ENCODE measurements around the gene ALG1L2.
"Not testable (repeated sequence)": the region's sequence is repeated elsewhere in the genome, so short reads cannot be mapped to it uniquely, and the experiment has no call there.

ALG1L2 gene

DNA sequence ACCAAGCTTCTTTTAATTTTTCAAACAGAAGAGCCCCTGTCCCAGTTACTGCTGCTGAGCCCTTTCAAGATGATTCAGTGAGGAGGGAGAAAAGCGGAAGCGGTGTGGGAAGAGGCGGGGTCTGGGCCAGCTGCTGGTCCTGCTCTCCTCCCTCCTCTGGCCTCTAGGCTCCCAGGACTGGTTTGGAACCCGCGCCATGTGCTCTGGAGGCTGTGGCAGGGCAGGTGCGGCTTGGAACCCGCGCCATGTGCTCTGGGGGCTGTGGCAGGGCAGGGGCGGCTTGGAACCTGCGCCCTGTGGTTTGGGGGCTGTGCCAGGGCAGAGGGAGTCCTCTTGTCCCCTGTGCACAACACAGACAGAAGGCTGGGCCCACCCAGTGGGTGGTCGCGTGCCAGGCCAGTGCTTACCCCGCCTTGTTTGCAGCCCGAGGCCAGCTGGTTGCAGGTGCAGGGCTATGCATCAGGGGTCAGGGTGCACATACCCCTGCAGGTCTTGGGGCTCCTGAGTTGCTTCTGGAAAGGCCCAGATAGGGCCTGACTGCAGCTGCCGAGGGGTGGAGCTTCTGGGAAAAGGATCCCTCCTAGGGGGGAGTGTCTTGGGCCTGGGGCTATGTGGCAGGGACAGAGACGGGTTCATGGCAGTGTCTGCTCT is 12.2 kb downstream of the ALG1L2 start:
- DNase-seq (ENCODE audit: low spot score) = peak; percentile 24

DNA sequence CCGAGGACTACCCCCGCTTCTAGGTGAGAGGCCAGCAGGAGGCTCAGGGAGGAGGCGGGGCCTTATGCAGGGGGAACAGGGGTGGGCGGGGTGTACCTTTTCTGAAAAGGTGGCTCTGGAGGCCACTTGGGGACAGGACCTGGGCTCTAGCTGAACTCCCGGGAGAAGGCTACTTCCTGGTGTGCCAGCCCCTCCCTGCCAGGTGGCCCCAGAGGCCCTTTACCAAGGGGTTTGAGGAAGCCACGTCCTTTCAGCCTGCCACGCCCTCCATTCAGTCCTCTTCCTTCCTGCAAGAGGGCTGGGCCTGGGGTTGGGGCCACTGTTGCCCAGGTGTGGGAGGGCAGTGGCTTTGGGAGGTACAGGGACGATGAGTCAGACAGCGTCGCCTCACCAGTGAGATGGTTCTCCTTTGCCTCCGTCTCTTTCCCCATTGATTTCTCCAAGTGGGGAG is 12.9 kb downstream of the ALG1L2 start:
- DNase-seq (ENCODE audit: low spot score) = peak; percentile 39

DNA sequence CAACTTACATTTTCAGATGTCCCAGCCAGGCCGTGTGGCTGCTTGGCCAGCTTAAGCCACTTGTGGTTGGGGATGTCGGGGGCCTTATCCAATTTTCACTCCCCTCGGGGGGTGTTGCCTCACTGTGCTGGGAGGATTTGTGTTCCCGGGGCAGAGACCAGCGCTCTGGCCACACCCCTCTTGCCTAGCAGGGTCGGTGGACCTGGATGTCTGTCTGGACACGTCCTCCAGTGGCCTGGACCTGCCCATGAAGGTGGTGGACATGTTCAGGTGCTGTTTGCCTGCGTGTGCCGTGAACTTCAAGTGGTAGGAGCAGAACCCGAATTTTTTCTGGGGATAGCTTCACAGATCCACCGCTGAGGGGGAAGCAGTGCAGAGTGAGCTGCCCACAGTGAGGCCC is 14.2 kb downstream of the ALG1L2 start:
- DNase-seq (ENCODE audit: low spot score) = not testable (repeated sequence)

DNA sequence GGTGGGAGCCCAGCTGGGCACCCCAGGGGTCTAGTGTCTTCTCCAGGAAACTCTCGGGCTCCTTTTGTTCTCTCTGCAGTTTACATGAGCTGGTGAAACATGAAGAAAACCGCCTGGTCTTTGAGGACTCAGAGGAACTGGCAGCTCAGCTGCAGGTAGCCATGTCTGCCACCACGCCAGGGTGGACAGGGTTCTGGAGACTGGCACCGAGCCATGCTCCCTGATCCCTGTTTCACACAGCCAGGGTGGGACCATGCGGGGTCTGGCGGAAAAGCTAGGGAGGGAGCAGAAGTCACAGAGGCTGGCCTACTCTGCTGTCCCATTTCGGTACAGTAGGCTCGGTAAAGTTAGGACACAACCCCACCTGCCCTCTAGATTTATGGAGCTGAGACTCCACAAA is 15.5 kb downstream of the ALG1L2 start:
- DNase-seq (ENCODE audit: low spot score) = not testable (repeated sequence)

DNA sequence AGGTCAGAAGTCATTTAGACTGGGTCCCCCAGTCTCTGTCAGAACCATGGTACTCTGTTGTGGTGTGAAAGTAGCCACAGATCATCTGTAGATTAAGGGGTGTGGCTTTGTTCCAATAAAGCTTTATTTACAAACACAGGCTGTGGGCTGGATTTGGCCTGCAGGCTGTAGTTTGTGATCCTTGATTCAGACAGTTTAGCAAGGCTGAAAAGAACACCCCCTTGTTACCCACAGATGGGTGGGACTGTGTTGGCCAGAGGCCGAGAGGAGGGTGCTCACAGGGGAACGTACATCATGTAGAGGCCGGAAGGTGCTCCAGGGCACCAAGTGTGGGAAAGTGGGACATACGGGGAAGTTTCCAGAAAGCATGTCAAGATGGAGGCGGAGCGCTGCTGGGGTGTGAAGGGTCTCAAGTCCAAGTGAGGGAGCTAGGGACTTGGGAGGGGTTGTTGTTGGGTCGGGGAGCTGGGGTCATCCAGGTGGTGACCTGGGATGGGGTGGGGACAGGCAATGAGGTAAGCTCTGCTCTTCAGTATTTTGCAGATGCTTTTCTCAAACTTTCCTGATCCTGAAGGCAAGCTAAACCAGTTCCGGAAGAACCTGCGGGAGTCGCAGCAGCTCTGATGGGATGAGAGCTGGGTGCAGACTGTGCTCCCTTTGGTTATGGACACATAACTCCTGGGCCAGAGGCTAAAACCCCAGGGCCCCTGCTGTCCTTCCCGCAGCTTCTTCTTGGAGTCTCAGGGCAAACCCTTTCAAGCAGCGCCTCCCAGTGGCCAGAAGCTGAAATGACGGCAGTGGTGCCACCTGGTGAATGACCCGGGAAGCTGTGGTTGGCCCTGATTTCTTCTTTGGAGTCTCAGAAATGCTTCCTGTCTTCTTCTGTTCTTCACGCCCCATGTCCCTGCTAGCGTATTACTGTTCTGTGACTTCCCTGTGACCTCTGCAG is 16.3 kb downstream of the ALG1L2 start:
- DNase-seq (ENCODE audit: low spot score) = not testable (repeated sequence)

GRCh38 chr3:130098639-130099385 is 17.2 kb downstream of the ALG1L2 start:
- DNase-seq (ENCODE audit: low spot score) = not testable (repeated sequence)

- DNase-seq (ENCODE audit: low spot score) = not testable (repeated sequence)
These were observed 20.9 kb downstream of the ALG1L2 start for GRCh38 chr3:130102545-130102944.

DNA sequence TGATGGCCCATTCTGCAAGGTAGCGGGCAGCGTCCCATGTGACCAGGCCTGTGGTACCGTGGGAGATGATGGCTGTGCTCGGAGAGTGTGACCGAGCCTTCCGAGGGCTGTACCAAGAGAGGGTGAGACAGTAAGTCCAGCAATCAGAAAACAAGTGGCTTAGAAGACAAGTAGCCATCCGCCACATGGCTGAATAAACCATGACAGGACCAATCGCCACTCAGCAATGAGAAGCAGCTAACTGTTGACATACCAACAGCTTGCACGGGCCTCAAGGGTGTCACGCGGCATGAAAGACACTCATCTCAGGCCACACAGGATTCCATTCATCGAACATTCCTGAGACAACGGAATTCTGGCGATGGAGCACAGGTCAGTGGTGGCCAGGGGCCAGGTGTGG is 22.6 kb downstream of the ALG1L2 start:
- not testable (repeated sequence) for DNase-seq (ENCODE audit: low spot score)

DNA sequence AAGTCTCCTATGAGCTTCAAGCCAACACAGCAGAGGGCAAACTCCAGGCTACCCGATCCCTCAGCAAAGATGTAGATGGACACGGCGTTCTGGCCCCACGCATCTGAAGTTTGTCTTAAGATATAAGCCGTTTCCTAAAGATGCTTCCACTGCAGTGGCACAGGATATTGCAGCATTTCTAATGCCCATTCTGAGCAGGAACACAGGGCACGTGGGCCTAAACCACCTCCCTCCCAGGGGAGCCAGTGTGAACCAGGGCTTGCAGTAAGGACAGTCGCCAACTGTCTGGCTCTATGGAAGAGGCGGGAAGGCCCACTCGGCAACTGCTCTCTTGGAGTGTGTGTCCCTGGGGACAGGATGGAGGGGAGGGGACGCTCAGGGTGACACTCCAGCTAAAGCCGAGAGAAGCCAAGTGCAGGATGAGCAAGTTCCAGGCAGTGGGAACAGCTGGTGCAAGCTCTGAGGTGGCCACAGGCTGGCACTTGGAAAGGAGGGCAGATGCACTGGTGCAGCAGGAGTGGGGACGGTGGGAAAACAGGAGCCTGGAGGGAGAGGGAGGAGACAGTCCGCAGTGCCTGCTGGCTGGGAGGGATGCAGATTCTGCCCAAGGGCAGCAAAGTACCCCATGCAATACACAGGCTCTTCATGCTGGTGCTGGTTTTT is 25.8 kb downstream of the ALG1L2 start:
- not testable (repeated sequence) for DNase-seq (ENCODE audit: low spot score)

DNA sequence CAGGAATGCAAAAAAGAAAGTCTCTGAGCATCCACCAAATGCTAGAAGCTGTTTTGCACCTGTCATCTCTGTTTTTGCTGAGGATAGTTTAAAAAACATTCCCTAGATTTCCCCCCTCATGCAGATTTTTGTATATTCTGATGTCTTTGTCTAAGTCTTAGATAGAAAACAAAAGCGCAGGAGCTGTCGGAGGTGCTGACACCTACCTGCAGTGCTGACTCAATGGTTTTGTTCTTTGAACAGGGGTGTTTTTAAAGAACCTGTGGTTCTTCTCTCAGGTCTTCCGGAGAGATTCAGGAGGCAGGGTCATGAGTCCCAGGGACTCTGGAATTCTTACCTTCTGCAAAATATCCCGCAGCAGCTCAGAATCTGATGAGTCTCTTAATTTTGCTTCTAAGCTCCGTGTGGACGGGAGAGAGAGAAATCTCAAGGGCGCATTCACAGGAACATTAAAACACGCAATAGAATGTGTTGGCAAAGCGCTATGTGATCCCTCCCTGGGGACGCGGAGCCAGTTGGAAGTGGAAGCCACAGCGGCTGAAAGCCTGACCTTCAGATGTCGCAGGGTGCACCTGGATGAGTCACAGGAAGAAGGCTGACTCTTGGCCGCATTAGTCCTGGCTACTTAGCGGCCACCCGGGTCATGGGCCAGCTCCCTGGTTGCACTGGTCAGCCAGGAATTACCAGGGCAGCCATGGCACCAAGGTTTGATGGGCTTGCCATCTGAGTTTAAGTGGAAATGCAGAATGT is 27.4 kb downstream of the ALG1L2 start:
- DNase-seq (ENCODE audit: low spot score) = not testable (repeated sequence)

DNA sequence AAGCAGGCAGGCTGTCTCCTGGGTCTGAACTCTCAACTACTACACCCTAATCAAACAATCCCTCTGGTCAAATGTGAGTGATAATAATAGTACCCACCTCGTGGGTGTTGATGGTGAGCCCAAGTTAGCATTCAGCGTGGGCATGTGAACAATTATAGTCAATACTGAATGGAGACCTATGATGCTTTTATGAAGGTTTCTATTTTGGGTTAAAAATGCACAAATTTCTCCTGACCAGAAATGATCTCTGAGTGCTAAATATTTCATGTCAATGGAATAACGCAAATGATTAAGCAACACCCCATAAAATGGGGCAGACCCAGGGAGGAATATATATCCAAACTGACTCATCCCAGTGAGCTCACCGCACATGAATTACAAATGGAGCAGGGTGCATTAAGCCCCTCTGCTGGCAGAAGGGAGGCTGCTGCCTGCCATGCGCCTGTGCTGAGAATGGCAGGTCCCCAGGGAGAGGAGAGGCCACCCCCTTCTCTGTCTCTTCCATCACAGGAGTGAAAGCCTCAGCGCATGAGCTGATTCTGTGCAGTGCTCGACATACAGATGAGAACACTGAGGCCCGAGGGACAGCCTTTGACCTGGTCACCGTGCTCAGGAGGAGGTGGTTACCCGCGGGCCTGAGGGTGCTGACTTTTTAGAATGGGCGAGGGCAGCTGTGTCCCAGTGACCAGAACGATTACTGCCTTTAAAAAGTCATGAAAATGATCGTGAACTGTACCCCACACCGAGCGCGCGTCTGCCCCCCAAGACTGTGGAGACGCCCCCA is 28.9 kb downstream of the ALG1L2 start:
- DNase-seq (ENCODE audit: low spot score) = not testable (repeated sequence)

GRCh38 chr3:130111185-130111864 is 29.7 kb downstream of the ALG1L2 start:
- DNase-seq (ENCODE audit: low spot score) = peak; percentile 89

DNA sequence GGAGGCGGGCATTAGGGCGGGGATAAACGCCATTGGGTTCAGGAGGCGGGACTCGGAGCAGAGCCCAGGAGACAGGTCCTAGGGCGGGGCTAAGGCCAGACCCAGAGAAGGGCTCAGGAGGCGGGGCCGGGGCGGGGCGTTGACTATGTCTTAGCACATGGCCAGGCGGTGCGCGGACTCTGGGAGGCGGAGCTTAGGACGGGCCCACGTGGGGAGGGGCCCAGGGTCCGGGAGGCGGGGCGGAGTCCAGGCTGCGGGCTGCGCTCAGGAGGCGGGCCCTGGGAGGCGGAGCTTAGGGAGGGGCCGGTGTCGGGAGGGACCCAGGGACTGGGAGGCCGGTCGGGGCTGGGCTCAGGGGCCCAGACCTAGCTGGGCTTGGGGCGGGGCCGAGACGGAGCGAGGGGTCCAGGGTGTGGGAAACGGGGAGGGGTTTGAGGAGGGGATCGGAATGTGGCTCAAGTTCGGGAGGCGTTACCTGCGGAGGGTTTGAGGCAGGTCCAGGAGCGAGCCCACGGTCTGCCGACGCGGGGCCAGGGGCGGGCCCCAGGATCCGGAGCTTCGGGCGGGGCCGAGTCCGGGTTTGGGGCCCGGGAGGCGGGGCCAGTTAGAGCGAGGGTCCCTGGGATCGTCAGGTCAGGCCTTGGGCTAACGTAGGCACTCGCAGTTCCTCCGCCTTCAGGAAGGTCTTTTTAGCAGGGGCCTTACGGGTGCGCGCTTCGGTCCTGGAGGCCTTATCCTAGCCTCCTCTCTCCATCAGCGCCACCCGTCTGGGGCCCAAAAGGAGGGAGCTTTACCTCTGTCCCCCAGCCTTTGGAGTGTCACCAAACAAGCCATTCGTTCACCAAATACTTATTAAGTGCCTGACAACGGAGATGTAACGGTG is 30.5 kb downstream of the ALG1L2 start:
- not testable (repeated sequence) for DNase-seq (ENCODE audit: low spot score)

DNA sequence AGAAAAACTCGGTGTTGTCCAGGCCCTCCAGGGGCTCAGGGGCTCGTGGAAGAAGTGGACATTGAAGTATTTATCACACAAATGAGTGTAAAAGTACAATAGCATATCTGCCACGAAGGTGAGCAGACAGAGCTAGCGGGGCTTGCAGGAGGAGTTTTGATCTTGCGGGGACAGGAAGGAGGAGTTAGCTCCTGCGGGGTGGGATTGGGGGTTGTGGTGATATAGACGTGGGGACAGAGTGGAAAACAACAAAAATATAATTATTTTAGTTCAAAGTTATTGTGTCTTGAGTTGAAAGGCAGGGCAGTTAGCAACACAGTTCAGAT is 31.1 kb downstream of the ALG1L2 start:
- DNase-seq (ENCODE audit: low spot score) = not testable (repeated sequence)

DNA sequence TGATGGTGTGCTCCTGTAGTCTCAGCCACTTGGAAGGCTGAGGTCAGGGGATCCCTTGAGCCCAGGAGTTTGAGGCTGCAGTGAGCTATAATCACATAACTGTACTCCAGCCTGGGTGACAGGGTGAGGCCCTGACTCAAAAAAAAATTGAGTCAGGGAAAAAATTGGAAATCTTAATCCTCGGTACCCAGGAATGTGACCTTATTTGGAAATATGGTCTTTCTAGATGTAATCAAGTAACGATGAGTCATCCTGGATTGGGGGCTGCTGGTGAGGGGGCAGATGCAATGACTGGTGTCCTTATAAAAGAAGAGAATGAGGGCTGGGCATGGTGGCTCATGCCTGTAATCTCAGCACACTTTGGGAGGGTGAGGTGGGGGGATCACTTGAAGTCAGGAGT is 33.8 kb downstream of the ALG1L2 start:
- not testable (repeated sequence) for DNase-seq (ENCODE audit: low spot score)

GRCh38 chr3:130117933-130118332 is 36.3 kb downstream of the ALG1L2 start:
- DNase-seq (ENCODE audit: low spot score) = no peak

- not testable (repeated sequence) for DNase-seq (ENCODE audit: low spot score)
These were observed 38.2 kb downstream of the ALG1L2 start for GRCh38 chr3:130119824-130120223.

DNA sequence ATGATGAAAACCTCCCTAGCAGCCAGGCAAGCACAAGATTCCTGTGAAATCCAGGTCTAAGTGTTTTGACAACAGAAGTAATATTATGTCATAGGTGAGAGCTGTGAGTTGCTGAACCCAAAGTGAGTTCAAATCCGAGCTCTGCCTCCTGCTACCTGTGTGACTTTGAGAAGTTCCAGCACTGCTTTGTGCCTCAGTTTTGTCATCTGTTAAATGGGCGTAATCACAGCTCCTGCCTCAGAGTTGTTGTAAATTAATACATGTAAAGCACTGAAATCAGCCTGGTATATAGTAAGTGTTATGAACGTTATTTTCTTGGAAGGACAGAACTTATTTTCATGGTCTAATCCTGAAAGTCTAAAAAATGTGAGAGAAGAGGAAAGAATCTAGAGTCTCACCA is 38.7 kb downstream of the ALG1L2 start:
- DNase-seq (ENCODE audit: low spot score) = not testable (repeated sequence)
